Calu3 (cell line): ENCODE measurements around the gene CES2. TPM values are rescaled to one million over a fixed set of nuclear protein-coding genes. Genes with fewer than 3 reads are reported as not detected.
A peak's percentile ranks its signal among the peaks of the same experiment; 100 is the strongest.

ENCODE experiments used
- BruUV-seq: library from RNA; stranded (reverse); fragments of 400-500 nt; replicated peaks from 2 replicates; lab custom pipeline; 2021; lab: Mats Ljungman, UMichigan
- CTCF ChIA-PET: fragments of 300-600 bp; sonication (Branson Sonifier 250); formaldehyde crosslinking; loops from one replicate; lab custom pipeline; 2022; ENCODE audit warnings: antibody characterized with exemption; lab: Charles Lee
- DNase-seq: peaks from one replicate; pipeline ENCODE4 v3.0.0; 2022
- H3K27ac Mint-ChIP-seq: one replicate; pipeline ENCODE4 v1.8.0; 2022; ENCODE audit warnings: mixed read lengths; ENCODE audit not compliant: unreplicated experiment
- H3K27me3 Mint-ChIP-seq: one replicate; pipeline ENCODE4 v1.8.0; 2022; ENCODE audit warnings: mixed read lengths; ENCODE audit not compliant: unreplicated experiment
- H3K36me3 Mint-ChIP-seq: one replicate; pipeline ENCODE4 v1.8.0; 2022; ENCODE audit warnings: mild to moderate bottlenecking, moderate library complexity, mixed read lengths; ENCODE audit not compliant: insufficient read depth, unreplicated experiment
- H3K4me1 Mint-ChIP-seq: one replicate; pipeline ENCODE4 v1.8.0; 2022; ENCODE audit warnings: mild to moderate bottlenecking, low read depth, mixed read lengths; ENCODE audit not compliant: unreplicated experiment
- H3K4me3 Mint-ChIP-seq: one replicate; pipeline ENCODE4 v1.8.0; 2022; ENCODE audit warnings: mild to moderate bottlenecking, low read depth, moderate library complexity, mixed read lengths; ENCODE audit not compliant: unreplicated experiment
- H3K9me3 Mint-ChIP-seq: one replicate; pipeline ENCODE4 v1.8.0; 2022; ENCODE audit warnings: low read depth, mixed read lengths; ENCODE audit not compliant: unreplicated experiment
- CTCF ChIP-seq: fragments of 200-600 bp; IDR thresholded peaks from one replicate; pipeline ENCODE4 v1.8.0; 2022; ENCODE audit warnings: antibody characterized with exemption; ENCODE audit not compliant: unreplicated experiment
- intact Hi-C: fragments of 100-400 bp; cut with micrococcal nuclease; formaldehyde crosslinking; loops from one replicate; pipeline ENCODE4 v1.10.0; 2022; ENCODE audit not compliant: unreplicated experiment
- total RNA-seq: library from RNA; stranded (reverse); gene quantifications from 2 replicates; pipeline ENCODE4 v1.2.3, GENCODE V29; 2022

CES2 gene
- total RNA-seq, 1 experiment from 2014 or later: 61.1 TPM

DNA sequence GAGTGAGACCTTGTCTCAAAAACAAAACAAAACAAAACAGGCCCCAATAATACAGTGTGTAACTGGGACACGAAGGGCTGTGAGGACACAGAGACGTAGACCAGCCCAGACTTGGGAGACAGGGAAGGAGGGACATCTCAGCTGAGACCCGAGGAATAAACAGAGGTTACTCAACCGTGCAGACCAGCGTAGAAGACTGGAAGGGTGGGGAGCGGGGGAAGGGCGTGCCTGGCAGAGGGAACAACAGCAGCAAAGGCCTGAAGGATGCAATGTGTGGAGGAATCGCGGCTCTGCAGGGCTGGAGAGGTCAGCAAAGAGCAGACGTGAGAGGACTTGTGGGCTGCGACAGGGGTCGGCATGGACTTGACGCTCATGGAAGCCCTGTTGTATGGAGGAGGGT, 41.4 kb downstream of the CES2 start:
- Mint-ChIP-seq H3K27me3 (peaks cover 32% of the 10 kb centered on the region), H3K4me1 (no peaks in the 10 kb centered on the region), H3K9me3 (no peaks in the 10 kb centered on the region), H3K36me3 (no peaks in the 10 kb centered on the region), H3K27ac (no peak overlapping the region), H3K4me3 (no peak overlapping the region)
- DNase-seq: no peak
- CTCF ChIA-PET: interaction anchor here (1.1 kb wide), 1 partner anchor 41 kb away, joined by 3 read pairs; no protein-coding TSS in a partner anchor
- TF ChIP-seq CTCF: no peak
- intact Hi-C loops: loop anchor here (1.0 to 5.0 kb wide), 4 partner anchors 41 to 209 kb away; partner anchors contain the start of gene B3GNT9
- BruUV-seq: no TSS peak

DNA sequence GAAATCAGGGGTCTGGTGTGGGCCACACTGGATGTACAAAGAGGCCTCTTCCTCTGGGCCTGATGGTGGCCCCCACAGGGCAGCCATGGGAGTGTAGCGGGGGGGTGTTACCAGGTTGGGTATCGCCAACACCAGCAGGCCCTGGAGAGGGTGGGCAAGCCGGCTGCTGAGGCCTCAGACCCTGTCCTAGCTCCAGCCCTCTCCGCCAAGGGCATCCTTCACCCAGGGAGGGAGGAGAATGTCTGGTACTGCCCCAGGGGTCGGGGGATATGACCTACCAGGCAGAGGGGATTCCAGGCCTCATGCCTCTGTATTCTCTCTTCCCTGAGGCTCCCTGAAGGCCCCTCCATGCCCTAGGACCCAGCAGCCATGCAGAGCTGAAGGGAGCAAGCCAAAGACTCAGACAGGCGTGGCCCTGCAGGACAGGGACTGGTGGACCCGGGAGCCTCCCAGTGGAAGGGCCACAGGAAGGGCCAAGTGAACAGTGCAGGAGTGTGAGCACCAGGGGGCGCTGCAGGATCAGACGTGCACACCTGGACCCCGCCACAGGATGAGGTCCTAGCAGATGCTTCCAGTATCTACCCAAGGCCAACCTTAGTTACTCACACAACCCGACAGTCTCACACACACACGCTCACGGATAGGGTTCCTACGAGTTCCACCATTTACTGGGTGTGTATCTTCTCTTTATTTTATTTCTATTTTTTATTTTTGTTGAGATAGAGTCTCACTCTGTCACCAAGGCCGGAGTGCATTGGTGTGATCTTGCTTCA, 42.2 kb downstream of the CES2 start:
- peak; percentile 94 for DNase-seq
- BruUV-seq: no TSS peak
- Mint-ChIP-seq H3K27me3 (peaks cover 32% of the 10 kb centered on the region), H3K4me1 (no peaks in the 10 kb centered on the region), H3K9me3 (no peaks in the 10 kb centered on the region), H3K4me3 (no peak overlapping the region), H3K27ac (no peak overlapping the region), H3K36me3 (no peaks in the 10 kb centered on the region)
- intact Hi-C loops: loop anchor here (1.0 to 5.0 kb wide), 4 partner anchors 40 to 208 kb away; partner anchors contain the start of gene B3GNT9
- TF ChIP-seq CTCF: peak; percentile 95
- CTCF ChIA-PET: no interaction called here

DNA sequence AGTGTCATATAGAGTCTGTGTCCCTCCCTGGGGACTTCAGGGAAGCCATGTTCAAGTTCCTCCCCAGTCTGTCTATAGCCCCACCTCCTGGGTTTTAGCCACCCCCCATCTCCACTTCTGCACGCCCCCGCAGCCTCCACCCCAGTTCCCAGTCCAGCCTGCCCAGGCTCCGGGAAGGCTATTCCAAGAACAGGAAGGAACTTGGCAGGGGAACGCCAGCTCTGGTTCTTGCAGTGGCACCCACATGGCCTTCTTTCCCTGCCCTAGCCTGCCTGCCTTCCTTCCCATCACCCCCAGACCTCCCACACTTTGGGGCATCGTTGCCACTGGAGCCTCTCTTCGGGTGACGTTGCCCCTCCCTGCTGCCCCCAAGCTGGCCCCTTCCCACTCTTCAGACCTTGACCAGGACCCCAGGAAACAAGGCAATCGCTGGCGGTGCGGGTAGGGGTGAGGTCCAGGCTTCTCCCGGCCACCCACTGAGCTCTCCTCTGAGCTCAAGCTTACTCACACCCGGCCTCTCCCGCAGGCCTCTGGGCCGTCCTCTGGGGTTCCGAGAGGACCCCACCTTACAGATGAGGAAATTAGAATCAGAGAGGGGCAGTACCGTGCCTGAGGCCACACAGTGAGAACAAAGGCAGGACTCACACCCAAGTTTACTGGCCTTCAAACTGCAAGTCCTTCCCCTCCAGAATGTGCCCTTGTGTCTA, 43.8 kb downstream of the CES2 start:
- CTCF ChIA-PET: no interaction called here
- TF ChIP-seq CTCF: no peak
- no peak for DNase-seq
- BruUV-seq: no TSS peak
- Mint-ChIP-seq H3K9me3 (no peaks in the 10 kb centered on the region), H3K4me1 (no peaks in the 10 kb centered on the region), H3K27me3 (peaks cover 24% of the 10 kb centered on the region), H3K36me3 (no peaks in the 10 kb centered on the region), H3K4me3 (no peak overlapping the region), H3K27ac (no peak overlapping the region)
- intact Hi-C loops: loop anchor here (5.0 kb wide), 2 partner anchors 38 to 173 kb away; partner anchors contain the start of gene B3GNT9

DNA sequence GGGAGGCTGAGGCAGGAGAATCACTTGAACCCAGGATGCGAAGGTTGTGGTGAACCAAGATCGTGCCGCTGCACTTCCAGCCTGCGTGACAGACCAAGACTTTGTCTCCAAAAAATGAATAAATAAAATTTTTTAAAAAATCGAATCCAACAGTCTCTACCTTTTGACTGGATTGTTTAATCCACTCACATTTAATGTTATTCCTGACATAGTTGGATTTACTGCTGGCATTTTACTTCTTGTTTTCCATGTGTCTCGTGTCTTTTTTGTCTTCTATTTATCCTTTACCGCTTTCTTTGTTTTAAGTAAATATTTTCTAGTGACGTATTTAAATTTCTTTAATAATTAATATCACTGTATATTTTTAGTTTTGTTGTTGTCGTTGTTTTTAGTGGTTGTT, 47.7 kb downstream of the CES2 start:
- no TSS peak for BruUV-seq
- Mint-ChIP-seq H3K27me3 (no peaks in the 10 kb centered on the region), H3K4me1 (no peaks in the 10 kb centered on the region), H3K27ac (no peak overlapping the region), H3K9me3 (no peaks in the 10 kb centered on the region), H3K36me3 (no peaks in the 10 kb centered on the region), H3K4me3 (no peak overlapping the region)
- intact Hi-C loops: no loop called here
- CTCF ChIA-PET: no interaction called here
- DNase-seq: no peak
- no peak for TF ChIP-seq CTCF
